K562 (cell line): ENCODE data around the gene METRN. TPM values are rescaled to one million over a fixed set of nuclear protein-coding genes. Genes with fewer than 3 reads are reported as not detected.

ENCODE experiments used
- BDP1 ChIP-seq: IDR thresholded peaks from 3 replicates; pipeline ENCODE4 v1.6.1; 2011; ENCODE audit not compliant: insufficient read length, insufficient read depth
- ELF2 ChIP-seq: fragments of 250-450 bp; sonication (Bioruptor Pico); IDR thresholded peaks from 2 replicates; pipeline ENCODE4 v1.5.0; 2021; ENCODE audit warnings: mild to moderate bottlenecking
- ETS2 ChIP-seq: IDR thresholded peaks from 2 replicates; pipeline ENCODE4 v1.6.1; 2016; ENCODE audit warnings: borderline replicate concordance, missing genetic modification characterization, mild to moderate bottlenecking, moderate library complexity, missing compliant biosample characterization; ENCODE audit not compliant: poor library complexity, severe bottlenecking
- FOXP1 ChIP-seq: sonication (generic); formaldehyde crosslinking; IDR thresholded peaks from 2 replicates; pipeline ENCODE4 v1.8.0; 2022; ENCODE audit warnings: mild to moderate bottlenecking, missing genetic modification reagents
- PBX2 ChIP-seq, 2 experiments: IDR thresholded peaks in 1 of 2; conservative IDR thresholded peaks in 1 of 2; 2 replicates each; pipeline ENCODE4 v1.6.1; 2016; ENCODE audit warnings: low read depth in 2 of 2, mild to moderate bottlenecking in 1 of 2, missing compliant biosample characterization in 1 of 2, missing genetic modification characterization in 1 of 2, moderate library complexity in 1 of 2
- POLR2AphosphoS2 ChIP-seq: IDR thresholded peaks from 2 replicates; pipeline ENCODE4 v1.6.1; 2012; ENCODE audit warnings: low read length, improper control_type of control experiment
- ZBTB49 ChIP-seq: sonication (generic); formaldehyde crosslinking; IDR thresholded peaks from 2 replicates; pipeline ENCODE4 v1.8.0; 2022; ENCODE audit warnings: missing genetic modification reagents, mild to moderate bottlenecking, borderline replicate concordance
- ZNF655 ChIP-seq: fragments of 250-450 bp; sonication (Bioruptor Pico); IDR thresholded peaks from 2 replicates; pipeline ENCODE4 v1.5.0; 2021
- ZNF766 ChIP-seq: fragments of 200-800 bp; sonication (Bioruptor generic); conservative IDR thresholded peaks from 2 replicates; pipeline ENCODE4 v1.6.1; 2016; ENCODE audit warnings: missing genetic modification characterization, missing compliant biosample characterization
- polyA plus RNA-seq, 8 experiments: library from polyadenylated mRNA; depleted of rRNA in 4 of 8; stranded (reverse) in 5 of 8; unstranded in 3 of 8; fragments of >200 nt; fragmentation: Nextera tagmentation in 2 of 8; fragmentation: Illumina TruSeq in 1 of 8; extraction: Ambion mirVana in 2 of 8; extraction: Trizol in 1 of 8; gene quantifications; 2 replicates each; pipeline versions ENCODE4 v1.2.1 to v1.2.3, GENCODE V29; 2011 to 2014; ENCODE audit warnings: inconsistent platforms in 1 of 8, missing spikeins in 1 of 8
- total RNA-seq, 7 experiments: library from RNA; depleted of rRNA in 6 of 7; stranded (reverse); fragments of >200 nt in 6 of 7; fragmentation: Illumina TruSeq in 2 of 7; extraction: Trizol in 2 of 7; gene quantifications; 2 replicates each; pipeline versions ENCODE4 v1.2.1 to v1.2.3, GENCODE V29; 2011 to 2021; ENCODE audit warnings: low replicate concordance in 1 of 7

Gene METRN
- total and polyA plus RNA-seq, 9 of the 15 experiments (the other 6 are each of a cell fraction or from before 2014, with no cell fraction given): 0.20 to 89.8 (median 15.4) TPM

GRCh38 chr16:711084-711483, 3.8 kb upstream of the METRN start (continued):
- TF ChIP-seq ZNF655 (no peak), PBX2 (CRISPR knock-in tag; IDR thresholded peaks at IDR 0.05; ENCODE audit: low read depth) (no peak), PBX2 (tag; conservative IDR thresholded peaks at IDR 0.05; ENCODE audit: low read depth) (no peak), ZBTB49 (no peak), POLR2AphosphoS2 (no peak), BDP1 (no peak), ZNF766 (CRISPR knock-in tag) (no peak), ELF2 (CRISPR knock-in tag) (no peak), ETS2 (tag) (no peak), FOXP1 (CRISPR knock-in tag) (no peak)
